ENCODE measurements around the gene PLCG2. TPM values are rescaled to one million over a fixed set of nuclear protein-coding genes. Genes with fewer than 3 reads are reported as not detected.
A peak's percentile ranks its signal among the peaks of the same experiment; 100 is the strongest.

Gene PLCG2
- total RNA-seq, 6 experiments from 2014 or later, result 0.14 to 0.61 (median 0.27) TPM

GRCh38 chr16:81746566-81746965 is 32.5 kb upstream of the PLCG2 start:
- Mint-ChIP-seq H3K36me3 (ENCODE audit: low read depth) (no peaks in the 10 kb centered on the region), H3K27ac (no peak overlapping the region), H3K4me3 (peak overlapping the region; percentile 82), H3K4me1 (ENCODE audit: low read depth) (peaks cover 11% of the 10 kb centered on the region), H3K9me3 (no peaks in the 10 kb centered on the region), H3K27me3 (ENCODE audit: insufficient read depth) (peaks cover 1% of the 10 kb centered on the region; the same call in 1 of the 2 replicates)
- no peak for TF ChIP-seq CTCF (IDR thresholded peaks at IDR 0.05)
- no peak for DNase-seq

DNA sequence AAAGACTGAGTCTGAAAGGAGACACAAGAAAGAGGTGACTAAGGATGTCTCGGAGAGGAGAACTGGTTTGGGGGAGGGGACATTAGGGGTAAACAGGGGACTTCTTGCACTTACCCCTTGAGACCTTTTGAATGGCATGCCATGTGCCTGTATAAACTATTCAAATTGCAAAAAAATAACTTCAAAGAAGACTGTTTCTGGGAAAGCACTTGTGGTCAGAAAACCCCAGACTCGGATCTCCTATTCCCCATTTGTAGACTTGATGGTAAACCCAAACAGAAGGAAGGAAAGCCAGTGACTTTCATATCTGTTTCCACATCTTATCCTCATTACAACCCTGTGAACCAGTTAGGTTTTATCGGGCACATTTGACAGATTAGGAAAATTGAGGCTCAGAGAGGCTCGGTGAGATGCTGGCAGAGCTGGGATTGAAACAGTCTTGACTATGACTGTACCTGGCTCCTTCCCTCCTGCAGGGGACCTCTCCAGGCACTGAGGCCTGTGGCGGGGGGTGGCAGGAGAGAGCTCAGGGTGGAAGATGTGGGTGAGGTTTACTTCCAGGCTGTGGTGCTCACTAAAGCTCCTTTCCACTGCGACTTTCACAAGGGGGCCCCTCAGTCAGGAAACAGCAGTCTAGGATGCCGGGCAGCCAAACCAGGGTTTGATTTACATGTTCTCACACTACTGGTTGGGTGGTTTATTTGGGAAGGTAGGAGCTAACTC is 30.5 kb upstream of the PLCG2 start:
- Mint-ChIP-seq H3K27ac (no peak overlapping the region), H3K36me3 (ENCODE audit: low read depth) (no peaks in the 10 kb centered on the region), H3K9me3 (no peaks in the 10 kb centered on the region), H3K27me3 (ENCODE audit: insufficient read depth) (no peaks in the 10 kb centered on the region; the same call in 1 of the 2 replicates), H3K4me3 (no peak overlapping the region), H3K4me1 (ENCODE audit: low read depth) (peaks cover 11% of the 10 kb centered on the region)
- no peak for TF ChIP-seq CTCF (IDR thresholded peaks at IDR 0.05)
- DNase-seq, result no peak

DNA sequence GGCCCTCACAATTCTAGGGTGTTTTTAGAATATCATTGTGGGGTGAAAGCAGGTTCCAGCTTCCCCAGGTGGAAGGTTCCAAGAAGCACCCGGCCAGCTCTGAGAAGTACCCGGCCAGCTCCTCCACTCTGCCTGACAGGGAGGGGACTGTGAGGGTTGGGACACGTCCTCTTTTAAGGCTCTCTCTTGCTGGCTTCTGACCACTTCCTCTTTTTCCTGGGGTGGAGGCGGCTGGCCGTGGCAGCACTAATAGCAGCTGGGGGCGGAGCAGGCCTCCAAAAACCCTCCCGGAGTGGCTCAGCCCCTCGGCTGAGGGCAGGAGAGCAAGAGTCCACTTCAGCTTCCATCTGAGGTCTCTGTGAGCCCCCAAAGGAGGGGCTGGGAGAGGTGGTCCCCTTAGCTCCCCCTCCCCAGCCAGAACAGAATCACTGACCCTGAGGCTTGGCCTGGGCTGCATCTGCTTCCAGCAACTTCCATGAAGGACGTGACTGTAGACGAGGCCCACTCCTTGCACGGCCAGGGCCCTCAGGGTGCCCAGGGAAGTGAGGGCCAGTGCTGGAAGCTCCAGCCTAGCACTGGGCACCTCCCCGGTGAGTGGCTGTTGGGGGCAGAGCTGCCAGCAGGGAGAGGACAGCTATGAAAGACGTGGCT is 26.7 kb upstream of the PLCG2 start:
- TF ChIP-seq CTCF (IDR thresholded peaks at IDR 0.05), result no peak
- Mint-ChIP-seq H3K9me3 (no peaks in the 10 kb centered on the region), H3K4me1 (ENCODE audit: low read depth) (peaks cover 5% of the 10 kb centered on the region; the same call in 1 of the 2 replicates), H3K36me3 (ENCODE audit: low read depth) (no peaks in the 10 kb centered on the region), H3K27ac (no peak overlapping the region), H3K4me3 (no peak overlapping the region), H3K27me3 (ENCODE audit: insufficient read depth) (peaks cover 3% of the 10 kb centered on the region)
- DNase-seq, result no peak

DNA sequence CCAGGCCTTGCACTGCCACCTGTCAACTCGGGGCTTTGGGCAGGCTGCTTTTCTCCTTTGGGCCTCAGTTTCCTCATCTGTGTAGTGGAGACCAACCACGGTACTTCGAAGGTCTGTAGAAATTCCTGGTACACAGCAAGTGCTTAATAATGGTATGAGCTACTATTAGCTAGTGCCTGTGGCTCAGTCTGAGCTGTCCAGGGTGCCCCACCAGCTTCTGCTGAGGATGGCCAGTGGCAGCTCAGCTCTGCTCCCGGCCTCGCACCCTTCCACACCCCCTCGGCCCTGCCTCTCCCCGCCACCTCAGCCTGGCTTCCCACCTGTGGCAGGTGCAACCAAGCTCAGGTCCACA is 26.2 kb upstream of the PLCG2 start:
- TF ChIP-seq CTCF (IDR thresholded peaks at IDR 0.05), result no peak
- peaks cover 5% of the 10 kb centered on the region for H3K4me1 Mint-ChIP-seq (ENCODE audit: low read depth)
- no peaks in the 10 kb centered on the region for H3K9me3 Mint-ChIP-seq
- peaks cover 3% of the 10 kb centered on the region for H3K27me3 Mint-ChIP-seq (ENCODE audit: insufficient read depth)
- no peaks in the 10 kb centered on the region for H3K36me3 Mint-ChIP-seq (ENCODE audit: low read depth)
- H3K4me3 Mint-ChIP-seq, result no peak overlapping the region
- no peak for DNase-seq
- H3K27ac Mint-ChIP-seq, result no peak overlapping the region

DNA sequence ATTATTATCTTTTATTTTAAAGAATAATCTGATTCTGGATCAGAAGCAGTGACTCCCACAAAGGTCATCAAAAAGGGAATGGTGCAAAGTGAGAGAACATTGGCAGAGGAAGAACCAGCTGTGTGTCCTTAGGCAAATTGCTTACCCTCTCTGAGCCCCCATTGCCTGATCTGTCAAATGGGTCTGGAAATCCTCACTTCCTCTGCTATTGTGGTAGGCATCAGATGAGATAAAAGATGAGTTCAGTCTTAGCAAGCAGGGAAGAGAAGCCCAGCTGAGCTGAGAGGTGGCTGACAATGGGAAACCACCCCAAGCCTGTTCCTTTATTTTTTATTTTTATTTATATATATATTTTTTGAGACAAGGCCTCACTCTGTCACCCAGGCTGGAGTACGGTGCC is 24.2 kb upstream of the PLCG2 start:
- DNase-seq, result no peak
- Mint-ChIP-seq H3K4me1 (ENCODE audit: low read depth) (peaks cover 14% of the 10 kb centered on the region), H3K4me3 (no peak overlapping the region), H3K36me3 (ENCODE audit: low read depth) (no peaks in the 10 kb centered on the region), H3K27me3 (ENCODE audit: insufficient read depth) (peaks cover 3% of the 10 kb centered on the region), H3K9me3 (no peaks in the 10 kb centered on the region), H3K27ac (no peak overlapping the region)
- no peak for TF ChIP-seq CTCF (IDR thresholded peaks at IDR 0.05)
